ENCODE results near the gene IGSF8.

- no peak for TF ChIP-seq POLR2A (IDR thresholded peaks at IDR 0.05)
- TF ChIP-seq, protein P1, sequence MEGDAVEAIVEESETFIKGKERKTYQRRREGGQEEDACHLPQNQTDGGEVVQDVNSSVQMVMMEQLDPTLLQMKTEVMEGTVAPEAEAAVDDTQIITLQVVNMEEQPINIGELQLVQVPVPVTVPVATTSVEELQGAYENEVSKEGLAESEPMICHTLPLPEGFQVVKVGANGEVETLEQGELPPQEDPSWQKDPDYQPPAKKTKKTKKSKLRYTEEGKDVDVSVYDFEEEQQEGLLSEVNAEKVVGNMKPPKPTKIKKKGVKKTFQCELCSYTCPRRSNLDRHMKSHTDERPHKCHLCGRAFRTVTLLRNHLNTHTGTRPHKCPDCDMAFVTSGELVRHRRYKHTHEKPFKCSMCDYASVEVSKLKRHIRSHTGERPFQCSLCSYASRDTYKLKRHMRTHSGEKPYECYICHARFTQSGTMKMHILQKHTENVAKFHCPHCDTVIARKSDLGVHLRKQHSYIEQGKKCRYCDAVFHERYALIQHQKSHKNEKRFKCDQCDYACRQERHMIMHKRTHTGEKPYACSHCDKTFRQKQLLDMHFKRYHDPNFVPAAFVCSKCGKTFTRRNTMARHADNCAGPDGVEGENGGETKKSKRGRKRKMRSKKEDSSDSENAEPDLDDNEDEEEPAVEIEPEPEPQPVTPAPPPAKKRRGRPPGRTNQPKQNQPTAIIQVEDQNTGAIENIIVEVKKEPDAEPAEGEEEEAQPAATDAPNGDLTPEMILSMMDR (IDR thresholded peaks at IDR 0.05) = no peak
These were observed 31.5 kb upstream of the IGSF8 start for GRCh38 chr1:160129966-160130365.
